ENCODE data around the gene DENND4B.
A peak's percentile ranks its signal among the peaks of the same experiment; 100 is the strongest.
"Not testable (repeated sequence)": the region's sequence is repeated elsewhere in the genome, so short reads cannot be mapped to it uniquely, and the experiment has no call there.

The DENND4B gene

GRCh38 chr1:153926405-153926804, 20.1 kb downstream of the DENND4B start:
- DNase-seq (ENCODE audit: low spot score) = no peak

DNA sequence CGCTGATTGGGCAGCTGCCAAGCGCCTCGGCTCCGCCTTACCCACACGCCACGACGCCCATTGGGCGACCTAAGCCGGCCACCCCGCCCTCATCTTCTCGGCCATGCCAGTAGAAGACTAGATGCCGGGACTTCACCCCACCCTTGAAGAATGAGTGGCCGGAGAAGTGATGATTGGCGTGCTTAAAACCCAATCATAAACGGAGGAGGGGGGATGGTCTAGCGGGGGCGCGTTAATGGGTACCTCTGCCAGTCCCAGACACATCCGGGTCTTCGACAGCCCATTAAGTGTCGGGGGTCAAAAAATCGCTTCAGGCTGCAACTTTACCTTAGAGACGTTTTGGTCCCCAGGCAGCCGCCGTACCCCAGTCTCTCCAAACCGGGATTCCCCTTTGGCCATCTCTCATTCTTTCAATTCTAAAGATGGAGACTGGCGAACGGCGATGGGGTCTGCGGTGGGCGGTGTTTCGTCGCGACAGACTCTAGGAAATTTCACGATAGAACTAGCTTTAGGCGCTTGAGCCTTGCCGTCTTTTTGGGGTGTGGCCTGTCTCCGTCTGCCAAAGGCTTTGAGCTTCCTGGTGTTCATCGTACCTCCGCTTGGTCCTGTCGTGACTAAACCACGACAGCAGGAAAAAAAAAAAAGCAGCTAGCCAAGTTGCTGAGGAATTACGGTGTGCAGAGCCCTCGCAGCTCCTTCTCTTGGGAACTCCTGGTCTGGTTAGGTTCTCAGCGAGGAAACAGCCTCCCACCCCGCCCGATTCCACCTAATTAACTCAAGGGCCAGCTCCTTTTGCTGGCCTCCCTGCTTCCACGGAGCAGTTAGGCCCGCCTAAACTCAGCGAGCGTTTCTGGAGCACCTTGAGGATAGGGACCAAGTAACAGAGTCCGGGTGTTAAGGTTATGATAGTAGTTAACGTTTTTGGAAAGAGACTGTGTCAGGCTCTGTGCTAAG, 23.3 kb downstream of the DENND4B start, which contains the start of gene GATAD2B:
Gene GATAD2B, minus strand, starts transcription at position 1 of the 954 bp plus-strand sequence. CDS start 94,625 bp downstream, outside the sequence.
- DNase-seq (ENCODE audit: low spot score) = peak; percentile 100

- peak; percentile 76 for DNase-seq (ENCODE audit: low spot score)
Observed at GRCh38 chr1:153922076-153922971, 24.2 kb downstream of the DENND4B start.

- peak; percentile 22 for DNase-seq (ENCODE audit: low spot score)
Observed at GRCh38 chr1:153921803-153922075, 24.8 kb downstream of the DENND4B start.

GRCh38 chr1:153921080-153921802, 25.3 kb downstream of the DENND4B start:
- no peak for DNase-seq (ENCODE audit: low spot score)

DNA sequence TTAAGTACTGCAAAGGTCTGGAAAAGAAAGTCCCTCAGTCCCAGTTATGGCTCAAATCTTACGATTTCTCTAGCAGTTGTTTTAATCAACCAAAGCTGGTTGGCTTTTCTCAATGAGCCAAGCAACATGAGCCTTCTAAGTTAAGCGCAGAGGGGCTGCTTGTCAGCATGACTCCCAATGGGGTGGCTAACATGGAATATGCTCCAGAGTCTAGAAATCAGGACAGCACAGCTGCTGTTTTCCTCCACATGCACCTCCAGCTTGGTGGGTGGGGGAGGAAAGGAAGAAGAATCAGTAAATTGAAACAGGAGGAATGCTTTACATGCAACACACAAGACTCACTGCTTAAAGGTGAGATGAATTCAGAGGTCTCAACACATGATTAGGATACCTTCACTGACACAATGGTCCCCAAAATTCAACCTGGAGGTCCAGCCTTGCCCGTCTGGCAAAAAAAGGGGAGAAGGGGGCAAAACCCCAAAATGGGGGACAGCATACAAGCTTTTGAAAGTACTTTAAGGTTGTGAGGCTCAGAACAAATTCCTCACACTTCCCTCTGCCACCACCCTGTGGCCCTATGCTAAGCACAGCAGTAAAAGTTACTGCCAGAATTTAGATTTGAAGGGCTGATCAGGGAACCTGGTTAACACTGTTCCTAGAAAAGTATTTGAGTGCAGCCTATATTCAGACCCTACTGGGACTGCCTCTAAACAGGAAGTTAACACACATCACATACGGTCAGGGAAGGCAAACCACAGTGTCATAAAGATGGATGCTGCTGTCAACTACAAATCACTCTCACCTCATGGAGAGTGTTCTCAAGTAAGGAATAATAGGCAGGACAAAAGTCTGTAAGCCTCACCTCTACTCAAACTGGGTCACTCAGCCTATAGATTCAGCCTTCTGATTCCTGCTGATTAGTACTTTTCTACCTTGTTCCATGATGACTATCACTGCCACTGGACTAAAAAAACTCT, 26.4 kb downstream of the DENND4B start:
- no peak for DNase-seq (ENCODE audit: low spot score)

DNA sequence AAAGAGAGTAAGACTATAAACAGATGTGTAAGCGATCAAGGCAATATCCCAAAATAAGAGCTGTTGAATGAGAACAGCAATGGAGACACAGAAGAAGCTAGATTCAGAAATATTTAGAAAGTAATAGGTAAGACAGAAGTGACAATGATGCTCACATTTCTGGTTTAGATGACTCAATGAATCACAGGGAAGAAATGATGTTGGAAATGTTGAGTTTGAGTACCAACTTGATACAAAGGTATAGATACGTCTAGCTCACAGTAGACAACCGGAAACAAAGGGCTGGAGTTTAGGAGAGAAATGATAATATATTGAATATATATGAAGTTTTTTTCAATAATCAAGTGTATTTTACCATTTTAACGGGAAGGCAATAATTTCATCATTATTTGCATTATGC, 30.2 kb downstream of the DENND4B start:
- no peak for DNase-seq (ENCODE audit: low spot score)

GRCh38 chr1:153912349-153912748, 34.2 kb downstream of the DENND4B start:
- DNase-seq (ENCODE audit: low spot score) = no peak

DNA sequence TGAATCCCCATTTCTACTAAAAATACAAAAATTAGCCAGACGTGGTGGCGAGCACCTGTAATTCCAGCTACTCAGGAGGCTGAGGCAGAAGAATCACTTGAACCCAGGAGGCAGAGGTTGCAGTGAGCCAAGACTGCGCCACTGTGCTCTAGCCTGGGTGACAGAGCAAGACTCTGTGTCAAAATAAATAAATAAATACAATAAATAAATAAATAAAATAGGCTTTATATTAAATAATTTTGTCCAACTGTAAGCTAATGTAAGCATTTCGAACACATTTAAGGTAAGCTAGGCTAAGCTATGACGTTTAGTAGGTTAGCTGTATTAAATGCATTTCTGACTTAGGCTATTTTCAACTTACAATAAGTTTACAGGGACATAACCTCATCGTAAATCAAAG, 36.0 kb downstream of the DENND4B start:
- DNase-seq (ENCODE audit: low spot score) = not testable (repeated sequence)

- DNase-seq (ENCODE audit: low spot score) = no peak
Observed at GRCh38 chr1:153908071-153908470, 38.4 kb downstream of the DENND4B start.

DNA sequence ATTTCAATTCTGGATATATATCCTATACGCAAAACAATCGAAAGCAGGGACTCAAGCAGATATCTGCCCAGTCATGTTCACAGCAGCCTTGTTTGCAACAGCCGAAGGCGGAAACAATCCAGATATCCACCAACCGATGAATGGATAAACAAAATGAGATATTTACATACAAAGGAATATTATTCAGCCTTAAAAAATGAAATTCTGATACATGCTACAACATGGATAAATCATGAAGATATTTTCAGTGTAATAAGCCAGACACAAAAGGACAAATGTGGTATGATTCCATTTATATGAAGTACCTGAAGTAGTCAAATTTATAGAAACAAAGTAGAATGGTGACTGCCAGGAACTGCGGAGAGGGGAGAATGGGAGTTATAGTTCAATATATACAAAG, 39.4 kb downstream of the DENND4B start:
- no peak for DNase-seq (ENCODE audit: low spot score)

DNA sequence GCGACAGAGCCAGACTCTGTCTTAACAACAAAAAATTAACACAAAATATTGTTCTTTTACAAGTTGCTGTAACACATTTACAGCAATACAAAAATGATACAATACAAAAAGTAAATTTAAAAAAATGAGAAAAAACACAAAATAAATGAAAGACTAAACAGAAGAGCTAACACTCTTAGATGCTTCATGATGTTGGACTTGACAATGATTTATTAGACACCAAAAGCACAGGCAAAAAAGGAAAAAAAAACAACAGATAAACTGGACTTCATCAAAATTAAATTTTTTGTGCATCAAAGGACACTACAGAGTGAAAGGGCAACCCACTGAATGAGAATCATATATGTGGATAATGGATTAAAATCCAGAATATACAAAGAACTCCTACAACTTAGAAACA, 40.1 kb downstream of the DENND4B start:
- DNase-seq (ENCODE audit: low spot score) = no peak

DNA sequence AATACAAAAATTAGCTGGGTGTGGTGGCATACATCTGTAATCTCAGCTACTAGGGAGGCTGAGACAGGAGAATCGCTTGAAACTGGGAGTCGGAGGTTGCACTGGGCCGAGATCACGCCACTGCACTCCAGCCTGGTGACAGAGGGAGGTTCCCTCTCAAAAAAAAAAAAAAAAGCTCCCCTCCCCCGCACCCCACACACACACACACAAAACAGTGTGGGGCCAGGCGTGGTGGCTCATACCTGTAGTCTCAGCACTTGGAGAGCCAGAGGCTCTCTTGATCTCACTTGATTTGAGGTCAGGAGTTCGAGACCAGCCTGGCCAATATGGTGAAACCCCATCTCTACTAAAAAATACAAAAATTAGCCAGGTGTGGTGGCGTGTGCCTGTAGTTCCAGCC, 40.6 kb downstream of the DENND4B start:
- not testable (repeated sequence) for DNase-seq (ENCODE audit: low spot score)

DNA sequence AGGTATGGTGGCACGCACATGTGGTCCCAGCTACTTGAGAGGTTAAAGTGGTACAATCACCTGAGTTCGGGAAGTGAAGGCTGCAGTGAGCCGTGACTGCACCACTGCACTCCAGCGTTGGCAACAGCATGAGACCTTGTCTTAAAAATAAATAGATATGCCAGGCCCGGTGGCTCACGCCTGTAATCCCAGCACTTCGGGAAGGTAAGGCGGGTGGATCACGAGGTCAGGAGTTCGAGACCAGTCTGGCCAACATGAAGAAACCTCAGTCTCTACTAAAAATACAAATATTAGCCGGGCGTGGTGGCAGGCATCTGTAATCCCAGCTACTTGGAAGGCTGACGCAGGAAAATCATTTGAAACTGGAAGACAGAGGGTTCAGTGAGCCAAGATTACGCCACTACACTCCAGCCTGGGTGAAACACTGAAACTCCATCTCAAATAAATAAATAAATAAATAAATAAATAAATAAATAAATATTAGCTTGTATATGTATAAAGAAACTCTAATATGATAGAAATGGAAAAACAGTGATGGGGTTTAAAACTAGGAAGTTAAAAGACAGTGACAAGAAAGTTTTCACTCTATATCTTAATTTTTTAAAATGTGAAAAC, 42.6 kb downstream of the DENND4B start:
- DNase-seq (ENCODE audit: low spot score) = no peak

GRCh38 chr1:153899509-153899908, 47.0 kb downstream of the DENND4B start:
- DNase-seq (ENCODE audit: low spot score) = no peak

DNA sequence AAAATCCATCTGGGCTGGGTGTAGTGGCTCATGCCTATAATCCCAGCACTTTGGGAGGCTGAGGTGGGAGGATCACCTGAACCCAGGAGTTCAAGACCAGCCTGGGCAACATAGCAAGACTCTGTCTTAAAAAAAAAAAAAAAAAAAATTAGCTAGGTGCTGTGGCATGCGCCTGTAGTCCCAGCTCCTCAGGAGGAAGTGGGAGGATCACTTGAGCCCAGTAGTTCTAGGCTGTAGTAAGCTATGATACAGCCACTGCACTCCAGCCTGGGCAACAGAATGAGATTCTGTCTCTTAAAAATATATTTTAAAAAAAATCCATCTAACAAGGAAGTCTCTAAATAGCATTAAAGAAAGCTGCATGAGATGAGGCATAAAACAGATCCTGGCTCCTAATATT, 50.7 kb downstream of the DENND4B start:
- not testable (repeated sequence) for DNase-seq (ENCODE audit: low spot score)

DNA sequence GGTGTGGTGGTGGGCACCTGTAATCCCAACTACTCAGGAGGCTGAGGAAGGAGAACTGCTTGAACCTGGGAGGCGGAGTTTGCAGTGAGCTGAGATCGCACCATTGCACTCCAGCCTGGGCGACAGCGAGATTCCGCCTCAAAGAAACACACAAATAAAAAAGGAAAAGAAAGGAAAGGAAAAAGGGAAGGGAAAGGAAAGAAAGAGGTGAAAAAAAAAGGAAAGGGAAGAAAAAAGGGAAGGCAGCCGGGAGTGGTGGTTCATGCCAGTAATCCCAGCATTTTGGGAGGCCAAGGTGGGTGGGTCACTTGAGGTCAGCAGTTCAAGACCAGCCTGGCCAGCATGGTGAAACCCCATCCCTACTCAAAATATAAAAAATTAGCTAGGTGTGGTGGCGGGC, 55.5 kb downstream of the DENND4B start:
- not testable (repeated sequence) for DNase-seq (ENCODE audit: low spot score)

GRCh38 chr1:153888533-153888932, 58.0 kb downstream of the DENND4B start:
- no peak for DNase-seq (ENCODE audit: low spot score)

DNA sequence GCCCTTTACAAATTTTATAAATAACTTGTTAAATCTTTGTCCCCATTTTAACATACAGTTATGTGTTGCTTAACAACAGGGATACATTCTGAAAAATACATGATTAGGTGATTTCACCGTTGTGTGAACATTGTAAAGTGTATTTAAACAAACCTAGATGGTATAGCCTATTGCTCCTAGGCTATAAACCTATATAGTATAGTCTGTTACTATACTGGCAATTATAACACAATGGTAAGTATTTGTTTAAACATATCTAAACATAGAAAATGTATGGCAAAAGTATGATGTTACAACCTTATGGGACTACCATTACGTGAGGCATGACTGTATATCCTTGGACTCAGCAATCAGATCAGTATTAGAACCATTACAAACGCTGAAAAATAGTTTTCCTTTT, 60.4 kb downstream of the DENND4B start:
- DNase-seq (ENCODE audit: low spot score) = no peak

DNA sequence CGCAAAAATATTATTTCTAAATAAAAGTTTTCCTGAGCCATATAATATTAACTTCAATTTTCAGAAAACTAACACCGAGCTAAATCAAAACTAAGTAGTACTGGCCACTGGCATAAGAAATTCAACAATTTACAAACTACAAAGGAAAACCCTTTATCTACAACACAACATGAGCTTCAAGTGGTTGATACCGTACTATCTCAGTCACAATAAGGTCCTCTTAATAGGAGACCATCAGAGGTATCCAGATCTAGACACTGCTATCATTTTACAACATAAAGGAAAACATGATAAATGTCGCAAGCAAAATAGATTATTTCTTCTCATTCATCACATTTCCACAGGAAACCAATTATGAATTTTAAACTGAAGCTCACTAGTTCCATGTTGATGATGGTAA, 63.3 kb downstream of the DENND4B start:
- DNase-seq (ENCODE audit: low spot score) = no peak
